Gastroesophageal sphincter (tissue), 4 donors: ENCODE measurements around the gene ALDH3A1. TPM values are rescaled to one million over a fixed set of nuclear protein-coding genes. Genes with fewer than 3 reads are reported as not detected.

Experiments used
- ATAC-seq: fragments of 150-250 bp; one replicate; pipeline ENCODE4 v1.9.1; 2016; ENCODE audit warnings: mild to moderate bottlenecking, moderate library complexity
- H3K27ac ChIP-seq, 4 donors: fragments of 200-600 bp; sonication (generic) in 3 of 4; 1 replicate in 3 of 4; 2 replicates in 1 of 4; pipeline ENCODE4 v1.5.1; 2016 to 2019
- H3K27me3 ChIP-seq: fragments of 200-600 bp; sonication (generic); one replicate; pipeline ENCODE4 v1.5.1; 2019
- H3K36me3 ChIP-seq, 2 donors: fragments of 200-600 bp; sonication (generic); one replicate each; pipeline ENCODE4 v1.5.1; 2019; ENCODE audit warnings: control low read depth in 1 of 2
- H3K4me1 ChIP-seq, 3 donors: fragments of 200-600 bp; sonication (generic); 1 replicate in 2 of 3; 2 replicates in 1 of 3; pipeline ENCODE4 v1.5.1; 2016 to 2019; ENCODE audit warnings: control low read depth in 2 of 3
- H3K4me3 ChIP-seq, 2 donors: fragments of 200-600 bp; sonication (generic); one replicate each; pipeline ENCODE4 v1.5.1; 2019; ENCODE audit warnings: mild to moderate bottlenecking in 1 of 2, moderate library complexity in 1 of 2
- H3K9me3 ChIP-seq, 3 donors: fragments of 200-600 bp; sonication (generic); one replicate each; pipeline ENCODE4 v1.5.1; 2017 to 2019; ENCODE audit warnings: control low read depth in 2 of 3
- CTCF ChIP-seq, 4 experiments: fragments of 200-600 bp in 2 of 4; fragments of 450-650 bp in 2 of 4; sonication (generic) in 1 of 4; IDR thresholded peaks; one replicate each; pipeline ENCODE4 v1.5.1; 2017 to 2019; ENCODE audit warnings: antibody characterized with exemption in 4 of 4, mild to moderate bottlenecking in 2 of 4, moderate library complexity in 2 of 4
- EP300 ChIP-seq: sonication (generic); formaldehyde crosslinking; IDR thresholded peaks from one replicate; pipeline ENCODE4 v1.6.1; 2017; ENCODE audit warnings: antibody characterized with exemption, mild to moderate bottlenecking
- POLR2A ChIP-seq, 2 donors: fragments of 450-650 bp; IDR thresholded peaks; one replicate each; pipeline ENCODE4 v1.6.1; 2017; ENCODE audit warnings: antibody characterized with exemption in 2 of 2, mild to moderate bottlenecking in 2 of 2, moderate library complexity in 1 of 2
- POLR2AphosphoS5 ChIP-seq: sonication (generic); formaldehyde crosslinking; IDR thresholded peaks from one replicate; pipeline ENCODE4 v1.6.1; 2017; ENCODE audit warnings: antibody characterized with exemption
- WGBS, 2 donors: methylation state at CpG; one replicate each; pipeline ENCODE4 v1.1.5; 2018; ENCODE audit warnings: low coverage in 1 of 2; 5-methylcytosine and 5-hydroxymethylcytosine counted together
- total RNA-seq, 4 donors: library from RNA; depleted of rRNA; stranded (reverse); fragments of >200 nt; gene quantifications; one replicate each; pipeline ENCODE4 v1.1.0, GENCODE V29; 2016

ALDH3A1 gene
- total RNA-seq, 4 donors from 2014 or later = 1.6 to 18.8 (median 3.1) TPM

GRCh38 chr17:19759568-19760549, 11.8 kb upstream of the ALDH3A1 start:
- 71 to 100% methylated on average over 4 to 16 of the region's 24 CpGs for WGBS, 2 donors
- Histone ChIP-seq H3K36me3 (no peaks in the 10 kb centered on the region), H3K27me3 (peaks cover 25% of the 10 kb centered on the region), H3K9me3 (no peaks in the 10 kb centered on the region), H3K4me1 (peaks cover 0 to 5% (median 0%) of the 10 kb centered on the region in 3 donors), H3K4me3 (no peak overlapping the region), H3K27ac (no peak overlapping the region)
- no peak for ATAC-seq
- TF ChIP-seq POLR2A (IDR thresholded peaks at IDR 0.05) (no peak), CTCF (IDR thresholded peaks at IDR 0.05) (no peak), POLR2AphosphoS5 (no peak), EP300 (no peak)

GRCh38 chr17:19757536-19758180, 9.6 kb upstream of the ALDH3A1 start:
- WGBS, 2 donors = 84 to 90% methylated on average over 6 to 10 of the region's 12 CpGs
- ATAC-seq = no peak
- Histone ChIP-seq H3K27ac (no peak overlapping the region), H3K4me3 (no peak overlapping the region), H3K36me3 (no peaks in the 10 kb centered on the region), H3K9me3 (no peaks in the 10 kb centered on the region), H3K4me1 (peaks cover 0 to 18% (median 0%) of the 10 kb centered on the region in 3 donors), H3K27me3 (peaks cover 19% of the 10 kb centered on the region)
- no peak for TF ChIP-seq EP300
- TF ChIP-seq CTCF (IDR thresholded peaks at IDR 0.05) = no peak
- TF ChIP-seq POLR2A (IDR thresholded peaks at IDR 0.05) = no peak
- no peak for TF ChIP-seq POLR2AphosphoS5

GRCh38 chr17:19756546-19756945, 8.4 kb upstream of the ALDH3A1 start:
- ATAC-seq = no peak
- no peak overlapping the region for H3K4me3 ChIP-seq
- H3K4me1 ChIP-seq = peaks cover 0 to 16% (median 0%) of the 10 kb centered on the region in 3 donors
- WGBS, 2 donors = 63 to 72% methylated on average over 10 of the region's 10 CpGs
- no peaks in the 10 kb centered on the region for H3K9me3 ChIP-seq
- H3K27me3 ChIP-seq = peaks cover 9% of the 10 kb centered on the region
- no peaks in the 10 kb centered on the region for H3K36me3 ChIP-seq
- TF ChIP-seq CTCF (IDR thresholded peaks at IDR 0.05) (no peak), POLR2A (IDR thresholded peaks at IDR 0.05) (no peak), EP300 (no peak), POLR2AphosphoS5 (no peak)
- no peak overlapping the region for H3K27ac ChIP-seq

- Histone ChIP-seq H3K4me3 (no peak overlapping the region), H3K36me3 (no peaks in the 10 kb centered on the region), H3K27me3 (peaks cover 9% of the 10 kb centered on the region), H3K27ac (no peak overlapping the region), H3K4me1 (peaks cover 0 to 16% (median 0%) of the 10 kb centered on the region in 3 donors), H3K9me3 (no peaks in the 10 kb centered on the region)
- no peak for TF ChIP-seq CTCF (IDR thresholded peaks at IDR 0.05)
- TF ChIP-seq EP300 = no peak
- TF ChIP-seq POLR2AphosphoS5 = no peak
- no peak for TF ChIP-seq POLR2A (IDR thresholded peaks at IDR 0.05)
- ATAC-seq = no peak
- 86 to 90% methylated on average over 2 of the region's 11 CpGs for WGBS, 2 donors
These were observed 7.9 kb upstream of the ALDH3A1 start for GRCh38 chr17:19755821-19756510.
